ENCODE data around the gene PIGS.

Gene PIGS

GRCh38 chr17:28573040-28573380 lies 1.7 kb upstream of the PIGS start:
- TF ChIP-seq ZFX (IDR thresholded peaks at IDR 0.05): no peak
- no peak for TF ChIP-seq CTCF (conservative IDR thresholded peaks at IDR 0.05)
- no peak overlapping the region for H3K27ac ChIP-seq

- H3K27ac ChIP-seq: no peak overlapping the region
- TF ChIP-seq CTCF (conservative IDR thresholded peaks at IDR 0.05): no peak
- TF ChIP-seq ZFX (IDR thresholded peaks at IDR 0.05): no peak
These were observed 1.1 kb upstream of the PIGS start for GRCh38 chr17:28572259-28573039.

GRCh38 chr17:28570716-28571360 lies 486 bp downstream of the PIGS start:
- peak overlapping the region; percentile 84 for H3K27ac ChIP-seq
- TF ChIP-seq ZFX (IDR thresholded peaks at IDR 0.05): peak; percentile 59; the same call in 1 of the 2 replicates
- TF ChIP-seq CTCF (conservative IDR thresholded peaks at IDR 0.05): no peak

- TF ChIP-seq ZFX (IDR thresholded peaks at IDR 0.05) (no peak), CTCF (conservative IDR thresholded peaks at IDR 0.05) (no peak)
These were observed 1.9 kb downstream of the PIGS start for GRCh38 chr17:28569446-28569845.

GRCh38 chr17:28567604-28568003 lies 3.7 kb downstream of the PIGS start:
- TF ChIP-seq CTCF (conservative IDR thresholded peaks at IDR 0.05): no peak
- TF ChIP-seq ZFX (IDR thresholded peaks at IDR 0.05): no peak
- no peak overlapping the region for H3K27ac ChIP-seq

More at GRCh38 chr17:28569446-28569845, 1.9 kb downstream of the PIGS start:
- no peak overlapping the region for H3K27ac ChIP-seq

GRCh38 chr17:28563475-28563874 lies 7.8 kb downstream of the PIGS start:
- no peak overlapping the region for H3K27ac ChIP-seq
- TF ChIP-seq ZFX (IDR thresholded peaks at IDR 0.05) (no peak), CTCF (conservative IDR thresholded peaks at IDR 0.05) (no peak)

GRCh38 chr17:28555022-28555421 lies 16.3 kb downstream of the PIGS start:
- H3K27ac ChIP-seq: no peak overlapping the region
- TF ChIP-seq ZFX (IDR thresholded peaks at IDR 0.05) (no peak), CTCF (conservative IDR thresholded peaks at IDR 0.05) (no peak)

All from C4-2B (cell line).